NT2/D1 (cell line): ENCODE results near the gene PLPP6.

Source experiments
- DNase-seq: peaks from one replicate; pipeline ENCODE4 v3.0.0-alpha.2; 2011; ENCODE audit warnings: low read depth, low spot score
- H3K27me3 ChIP-seq: 2 replicates; pipeline ENCODE4 v1.6.0; 2011; ENCODE audit warnings: mild to moderate bottlenecking; ENCODE audit not compliant: insufficient read length, insufficient read depth
- H3K36me3 ChIP-seq: 2 replicates; pipeline ENCODE4 v1.6.1; 2011; ENCODE audit warnings: mild to moderate bottlenecking, low read length, mixed read lengths; ENCODE audit not compliant: insufficient read depth, insufficient read length
- H3K4me1 ChIP-seq: 2 replicates; pipeline ENCODE4 v1.5.1; 2011; ENCODE audit not compliant: insufficient read depth, insufficient read length
- H3K4me3 ChIP-seq: 2 replicates; pipeline ENCODE4 v1.5.1; 2011; ENCODE audit warnings: low read depth; ENCODE audit not compliant: insufficient read length
- H3K9ac ChIP-seq: 2 replicates; pipeline ENCODE4 v1.6.0; 2011; ENCODE audit warnings: low read depth; ENCODE audit not compliant: insufficient read length
- H3K9me3 ChIP-seq: 2 replicates; pipeline ENCODE4 v1.5.1; 2011; ENCODE audit warnings: mild to moderate bottlenecking, low read length; ENCODE audit not compliant: insufficient read depth
- SUZ12 ChIP-seq: IDR thresholded peaks from 2 replicates; pipeline ENCODE4 v1.6.1; 2011; ENCODE audit not compliant: insufficient read length, insufficient read depth; ENCODE audit errors: extremely low read depth
- YY1 ChIP-seq: IDR thresholded peaks from 2 replicates; pipeline ENCODE4 v1.6.1; 2011; ENCODE audit not compliant: insufficient read length, insufficient read depth
- ZNF274 ChIP-seq: IDR thresholded peaks from 2 replicates; pipeline ENCODE4 v1.6.1; 2011; ENCODE audit warnings: mild to moderate bottlenecking, low read depth, low read length

The PLPP6 gene

GRCh38 chr9:4620881-4621555, 41.1 kb upstream of the PLPP6 start:
- H3K4me3 ChIP-seq = no peak overlapping the region
- TF ChIP-seq ZNF274 = no peak
- TF ChIP-seq SUZ12 = no peak
- no peak for TF ChIP-seq YY1
- H3K9me3 ChIP-seq = no peaks in the 10 kb centered on the region
- no peaks in the 10 kb centered on the region for H3K27me3 ChIP-seq
- DNase-seq = peak; percentile 64
- peaks cover 3% of the 10 kb centered on the region for H3K4me1 ChIP-seq
- no peaks in the 10 kb centered on the region for H3K36me3 ChIP-seq
- no peak overlapping the region for H3K9ac ChIP-seq

- no peak overlapping the region for H3K9ac ChIP-seq
- no peak for DNase-seq
- TF ChIP-seq YY1 (no peak), ZNF274 (no peak), SUZ12 (no peak)
- H3K27me3 ChIP-seq = no peaks in the 10 kb centered on the region
- H3K4me1 ChIP-seq = peaks cover 3% of the 10 kb centered on the region
- no peak overlapping the region for H3K4me3 ChIP-seq
- H3K36me3 ChIP-seq = no peaks in the 10 kb centered on the region
- no peaks in the 10 kb centered on the region for H3K9me3 ChIP-seq
Observed at GRCh38 chr9:4622016-4622415, 40.1 kb upstream of the PLPP6 start.

DNA sequence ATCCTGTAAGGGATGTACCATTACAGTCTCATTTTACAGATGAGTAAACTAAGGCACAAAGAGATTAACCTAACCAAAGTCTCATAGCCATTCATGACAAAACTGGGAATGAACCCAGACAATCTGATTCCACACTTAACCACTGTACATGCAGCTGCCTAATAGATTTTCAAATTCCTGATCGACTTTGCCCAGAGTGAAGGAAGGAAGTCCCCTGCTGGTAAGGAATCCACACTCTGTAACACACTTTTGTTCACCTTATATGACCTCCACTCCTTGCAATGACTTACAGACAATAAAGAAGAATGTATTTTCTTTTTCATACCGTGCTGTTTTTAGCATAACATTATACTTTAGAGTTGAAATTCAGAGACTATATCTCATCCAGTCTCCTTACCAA, 31.3 kb upstream of the PLPP6 start:
- Histone ChIP-seq H3K9ac (no peak overlapping the region), H3K4me1 (no peaks in the 10 kb centered on the region), H3K4me3 (no peak overlapping the region), H3K9me3 (no peaks in the 10 kb centered on the region), H3K36me3 (no peaks in the 10 kb centered on the region), H3K27me3 (no peaks in the 10 kb centered on the region)
- TF ChIP-seq SUZ12 = no peak
- no peak for TF ChIP-seq YY1
- TF ChIP-seq ZNF274 = no peak
- no peak for DNase-seq

- no peak overlapping the region for H3K9ac ChIP-seq
- H3K27me3 ChIP-seq = no peaks in the 10 kb centered on the region
- H3K4me3 ChIP-seq = no peak overlapping the region
- no peaks in the 10 kb centered on the region for H3K36me3 ChIP-seq
- no peaks in the 10 kb centered on the region for H3K4me1 ChIP-seq
- TF ChIP-seq SUZ12 = no peak
- no peak for TF ChIP-seq YY1
- no peak for TF ChIP-seq ZNF274
- no peaks in the 10 kb centered on the region for H3K9me3 ChIP-seq
- DNase-seq = no peak
Observed at GRCh38 chr9:4638968-4639367, 23.1 kb upstream of the PLPP6 start.

GRCh38 chr9:4639420-4639819, 22.7 kb upstream of the PLPP6 start:
- TF ChIP-seq ZNF274 (no peak), SUZ12 (no peak), YY1 (no peak)
- no peaks in the 10 kb centered on the region for H3K4me1 ChIP-seq
- H3K4me3 ChIP-seq = no peak overlapping the region
- no peaks in the 10 kb centered on the region for H3K9me3 ChIP-seq
- H3K9ac ChIP-seq = no peak overlapping the region
- no peaks in the 10 kb centered on the region for H3K36me3 ChIP-seq
- DNase-seq = no peak
- no peaks in the 10 kb centered on the region for H3K27me3 ChIP-seq

- Histone ChIP-seq H3K9ac (no peak overlapping the region), H3K4me1 (no peaks in the 10 kb centered on the region), H3K36me3 (no peaks in the 10 kb centered on the region), H3K9me3 (no peaks in the 10 kb centered on the region), H3K27me3 (no peaks in the 10 kb centered on the region), H3K4me3 (no peak overlapping the region)
- DNase-seq = no peak
- TF ChIP-seq SUZ12 = no peak
- no peak for TF ChIP-seq YY1
- no peak for TF ChIP-seq ZNF274
Observed at GRCh38 chr9:4640027-4640426, 22.1 kb upstream of the PLPP6 start.

- Histone ChIP-seq H3K9me3 (no peaks in the 10 kb centered on the region), H3K27me3 (no peaks in the 10 kb centered on the region), H3K36me3 (no peaks in the 10 kb centered on the region), H3K4me3 (no peak overlapping the region), H3K9ac (no peak overlapping the region), H3K4me1 (no peaks in the 10 kb centered on the region)
- DNase-seq = no peak
- no peak for TF ChIP-seq SUZ12
- no peak for TF ChIP-seq ZNF274
- TF ChIP-seq YY1 = no peak
Observed at GRCh38 chr9:4642351-4642750, 19.7 kb upstream of the PLPP6 start.
